Choroid plexus epithelial cell (primary cell): Measurements from ENCODE around the gene CAPN2.
A peak's percentile ranks its signal among the peaks of the same experiment; 100 is the strongest.

ENCODE experiments used
- DNase-seq: peaks from one replicate; pipeline ENCODE4 v3.0.0-alpha.2; 2010; ENCODE audit warnings: low read depth
- H3K4me3 ChIP-seq: 2 replicates; pipeline ENCODE4 v1.5.1; 2011; ENCODE audit warnings: low read depth, mild to moderate bottlenecking, control low read depth, low read length, moderate library complexity
- TF ChIP-seq, protein P1 (sequence below): conservative IDR thresholded peaks from 2 replicates; pipeline ENCODE4 v1.5.1; 2011; ENCODE audit warnings: low read depth, mild to moderate bottlenecking, control low read depth, inconsistent platforms, low read length, moderate library complexity

CAPN2 gene

DNA sequence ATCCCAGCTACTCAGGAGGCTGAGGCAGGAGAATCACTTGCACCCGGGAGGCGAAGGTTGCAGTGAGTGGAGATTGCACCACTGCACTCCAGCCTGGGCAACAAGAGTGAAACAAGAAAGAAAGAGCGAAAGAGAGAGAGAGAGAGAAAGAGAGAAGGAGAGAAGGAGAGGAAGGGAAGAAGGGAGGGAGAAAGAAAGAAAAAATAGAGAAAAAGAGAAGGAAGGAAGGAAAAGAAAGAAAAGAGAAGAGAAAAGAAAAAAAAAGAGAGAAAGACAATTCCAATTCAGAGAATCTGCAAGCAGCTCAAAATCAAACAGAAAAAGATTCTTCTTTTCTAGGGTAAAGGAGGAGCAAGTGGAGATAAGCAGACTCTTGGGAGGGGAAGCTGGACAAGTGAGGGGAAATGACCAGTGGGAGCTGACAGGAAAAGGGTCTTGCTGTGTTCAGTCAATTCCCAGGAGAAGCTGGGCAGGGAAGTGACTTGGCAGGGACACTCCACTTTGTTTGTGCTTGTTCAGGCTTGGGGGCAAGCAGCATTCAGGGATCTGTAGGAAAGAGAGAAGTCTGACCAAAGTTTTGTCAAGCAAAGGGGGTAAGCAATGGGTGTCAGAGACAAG lies 3.6 kb upstream of the CAPN2 start:
- TF ChIP-seq, protein P1, sequence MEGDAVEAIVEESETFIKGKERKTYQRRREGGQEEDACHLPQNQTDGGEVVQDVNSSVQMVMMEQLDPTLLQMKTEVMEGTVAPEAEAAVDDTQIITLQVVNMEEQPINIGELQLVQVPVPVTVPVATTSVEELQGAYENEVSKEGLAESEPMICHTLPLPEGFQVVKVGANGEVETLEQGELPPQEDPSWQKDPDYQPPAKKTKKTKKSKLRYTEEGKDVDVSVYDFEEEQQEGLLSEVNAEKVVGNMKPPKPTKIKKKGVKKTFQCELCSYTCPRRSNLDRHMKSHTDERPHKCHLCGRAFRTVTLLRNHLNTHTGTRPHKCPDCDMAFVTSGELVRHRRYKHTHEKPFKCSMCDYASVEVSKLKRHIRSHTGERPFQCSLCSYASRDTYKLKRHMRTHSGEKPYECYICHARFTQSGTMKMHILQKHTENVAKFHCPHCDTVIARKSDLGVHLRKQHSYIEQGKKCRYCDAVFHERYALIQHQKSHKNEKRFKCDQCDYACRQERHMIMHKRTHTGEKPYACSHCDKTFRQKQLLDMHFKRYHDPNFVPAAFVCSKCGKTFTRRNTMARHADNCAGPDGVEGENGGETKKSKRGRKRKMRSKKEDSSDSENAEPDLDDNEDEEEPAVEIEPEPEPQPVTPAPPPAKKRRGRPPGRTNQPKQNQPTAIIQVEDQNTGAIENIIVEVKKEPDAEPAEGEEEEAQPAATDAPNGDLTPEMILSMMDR: no peak
- DNase-seq: no peak
- no peak overlapping the region for H3K4me3 ChIP-seq

DNA sequence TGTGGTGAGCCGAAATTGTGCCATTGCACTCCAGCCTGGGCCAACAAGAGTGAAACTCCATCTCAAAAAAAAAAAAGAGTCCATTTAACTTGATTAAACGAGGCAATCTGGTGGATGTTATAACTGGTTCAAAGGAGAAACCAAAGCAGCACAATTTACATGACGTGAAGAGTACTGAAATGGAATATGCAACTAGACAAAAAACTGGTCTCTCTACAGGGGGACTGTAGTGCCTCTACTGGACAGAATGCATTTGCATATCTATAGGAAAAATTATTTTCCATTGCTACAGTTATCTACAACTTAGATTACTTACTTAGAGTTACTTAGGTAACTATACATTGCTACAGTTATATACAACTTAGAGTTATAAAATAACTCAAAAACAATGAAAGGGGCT lies 2.7 kb upstream of the CAPN2 start:
- H3K4me3 ChIP-seq: no peak overlapping the region
- DNase-seq: peak; percentile 78
- TF ChIP-seq, protein P1: peak; percentile 62

DNA sequence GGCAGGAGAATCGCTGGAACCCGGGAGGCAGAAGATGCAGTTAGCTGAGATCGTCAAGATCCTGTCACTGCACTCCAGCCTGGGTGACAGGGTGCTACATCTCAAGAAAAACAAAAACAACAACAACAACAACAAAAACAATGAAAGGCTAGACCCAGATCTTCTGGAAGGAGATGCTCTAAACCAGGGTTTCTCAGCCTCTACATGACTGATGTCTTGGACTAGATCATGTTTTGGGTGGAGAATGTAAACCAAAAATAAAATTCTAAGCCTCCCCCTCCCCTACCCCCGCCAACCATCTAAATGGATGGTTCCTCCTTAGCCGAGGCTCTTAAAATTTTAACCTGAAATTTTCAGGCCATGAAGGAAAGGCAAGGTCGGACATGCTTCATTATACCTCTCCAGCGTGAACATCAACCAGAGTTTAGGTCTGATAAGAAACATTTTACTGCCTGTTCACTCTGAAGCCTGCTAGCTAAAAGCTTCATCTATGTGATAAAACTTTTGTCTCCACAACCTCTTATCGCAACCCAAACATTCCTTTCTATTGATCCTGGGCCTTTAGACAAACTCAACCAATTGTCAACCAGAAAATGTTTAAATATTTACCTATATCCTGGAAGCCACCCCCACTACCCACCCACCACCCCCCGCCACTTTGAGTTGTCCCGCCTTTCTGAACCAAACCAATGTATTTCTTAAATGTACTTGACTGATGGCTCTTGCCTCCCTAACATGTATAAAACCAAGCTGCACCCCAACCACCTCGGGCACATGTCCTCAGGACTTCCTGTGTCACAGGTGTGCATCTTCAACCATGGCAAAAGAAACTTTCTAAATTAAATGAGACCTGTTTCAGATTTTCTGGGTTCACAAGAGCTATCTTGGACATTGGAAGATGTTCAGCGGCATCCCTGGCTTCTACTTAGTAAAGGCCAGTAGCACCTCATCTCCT lies 1.9 kb upstream of the CAPN2 start:
- TF ChIP-seq, protein P1: no peak
- DNase-seq: no peak
- H3K4me3 ChIP-seq: no peak overlapping the region

DNA sequence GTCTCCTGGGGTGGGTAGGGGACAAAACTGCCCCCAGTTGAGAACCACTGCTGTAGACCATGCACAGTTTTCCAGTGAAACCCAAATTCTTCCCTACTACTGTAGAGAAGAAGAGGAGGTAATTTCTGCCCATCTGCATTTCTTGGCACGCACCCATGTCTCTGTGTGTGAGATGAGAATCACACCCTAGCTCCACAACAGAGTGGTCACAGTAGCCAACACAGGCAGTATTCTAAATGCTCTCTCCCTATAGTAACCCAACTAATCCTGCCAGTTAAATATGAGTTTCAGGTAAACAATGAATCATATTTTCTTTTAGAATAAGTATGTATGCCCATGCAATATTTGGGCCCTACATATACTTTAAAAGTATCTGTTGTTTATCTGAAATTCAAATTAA lies 1.2 kb upstream of the CAPN2 start:
- H3K4me3 ChIP-seq: no peak overlapping the region
- TF ChIP-seq, protein P1: no peak
- peak; percentile 75 for DNase-seq

DNA sequence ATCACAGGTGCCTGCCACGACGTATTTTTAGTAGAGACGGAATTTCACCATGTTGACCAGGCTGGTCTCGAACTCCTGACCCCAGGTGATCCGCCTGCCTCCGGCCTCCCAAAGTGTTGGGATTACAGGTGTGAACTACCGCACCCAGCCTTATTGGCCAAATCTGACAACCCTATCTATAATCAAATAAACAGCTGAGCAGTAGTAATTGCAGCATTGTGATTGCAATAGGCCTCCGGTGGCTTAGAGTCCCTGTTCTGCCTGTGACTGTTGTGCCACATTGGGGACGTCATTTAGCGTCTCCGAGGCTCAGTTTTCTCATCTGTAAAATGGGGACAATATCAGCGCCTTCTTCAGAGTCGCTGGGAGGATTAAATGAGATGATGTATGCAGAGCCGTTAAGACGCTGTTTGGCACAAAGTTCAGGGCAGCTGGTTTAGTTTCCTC lies 569 bp upstream of the CAPN2 start:
- TF ChIP-seq, protein P1: no peak

GRCh38 chr1:223712850-223713474 lies 623 bp downstream of the CAPN2 start:
- TF ChIP-seq, protein P1: no peak
- no peak for DNase-seq
- H3K4me3 ChIP-seq: peak overlapping the region; percentile 95

More for the DNA sequence above, 569 bp upstream of the CAPN2 start:
- DNase-seq: no peak
- H3K4me3 ChIP-seq: peak overlapping the region; percentile 95
